LHCN-M2 (cell line): ENCODE results near the gene UNC13C. TPM values are rescaled to one million over a fixed set of nuclear protein-coding genes. Genes with fewer than 3 reads are reported as not detected.
A peak's percentile ranks its signal among the peaks of the same experiment; 100 is the strongest.
"Not testable (repeated sequence)": the region's sequence is repeated elsewhere in the genome, so short reads cannot be mapped to it uniquely, and the experiment has no call there.

Source experiments
- DNase-seq: peaks from one replicate; pipeline ENCODE4 v3.0.0-alpha.2; 2012; ENCODE audit warnings: low read depth
- polyA plus RNA-seq: library from polyadenylated mRNA; unstranded; fragments of >200 nt; gene quantifications from one replicate; pipeline ENCODE4 v1.2.1, GENCODE V29; 2012; ENCODE audit warnings: missing spikeins
- total RNA-seq: library from RNA; depleted of rRNA; stranded (reverse); fragments of >200 nt; gene quantifications from 2 replicates; pipeline ENCODE4 v1.2.3, GENCODE V29; 2014; rRNA removed

Gene UNC13C
- total RNA-seq: 0.06 and 0.11 TPM in 2 replicates
- polyA plus RNA-seq: not detected

- peak; percentile 2 for DNase-seq
These were observed at the start of gene UNC13C for GRCh38 chr15:53978253-53978906. UNC13C (plus strand) TSS chr15:53978441; CDS start chr15:54012904, 34,463 bp downstream.

GRCh38 chr15:53936137-53936536, 42.1 kb upstream of the UNC13C start:
- DNase-seq: no peak

GRCh38 chr15:53937632-53938031, 40.6 kb upstream of the UNC13C start:
- not testable (repeated sequence) for DNase-seq

GRCh38 chr15:53950572-53950971, 27.7 kb upstream of the UNC13C start:
- DNase-seq: no peak

GRCh38 chr15:53955396-53955795, 22.8 kb upstream of the UNC13C start:
- no peak for DNase-seq

- no peak for DNase-seq
These were observed 15.3 kb upstream of the UNC13C start for GRCh38 chr15:53962646-53963561.

- no peak for DNase-seq
These were observed 14.4 kb upstream of the UNC13C start for GRCh38 chr15:53963801-53964200.

- DNase-seq: no peak
These were observed 4.1 kb upstream of the UNC13C start for GRCh38 chr15:53974121-53974520.

- DNase-seq: no peak
These were observed 3.4 kb upstream of the UNC13C start for GRCh38 chr15:53974813-53975212.

- peak; percentile 30 for DNase-seq
These were observed 1.3 kb upstream of the UNC13C start for GRCh38 chr15:53976844-53977392.

GRCh38 chr15:53979051-53979788, 979 bp downstream of the UNC13C start:
- no peak for DNase-seq

GRCh38 chr15:53980021-53980420, 1.8 kb downstream of the UNC13C start:
- DNase-seq: no peak

- no peak for DNase-seq
These were observed 3.9 kb downstream of the UNC13C start for GRCh38 chr15:53982071-53982680.

- no peak for DNase-seq
These were observed 4.6 kb downstream of the UNC13C start for GRCh38 chr15:53982876-53983275.

GRCh38 chr15:53984221-53984620, 6.0 kb downstream of the UNC13C start:
- no peak for DNase-seq

GRCh38 chr15:53985562-53985961, 7.3 kb downstream of the UNC13C start:
- DNase-seq: no peak

- DNase-seq: no peak
These were observed 9.2 kb downstream of the UNC13C start for GRCh38 chr15:53987480-53987879.

GRCh38 chr15:54007256-54007655, 29.0 kb downstream of the UNC13C start:
- DNase-seq: no peak

GRCh38 chr15:54011656-54012055, 33.4 kb downstream of the UNC13C start:
- DNase-seq: no peak

GRCh38 chr15:54014067-54014655, 35.9 kb downstream of the UNC13C start:
- no peak for DNase-seq

GRCh38 chr15:54017251-54017650, 39.0 kb downstream of the UNC13C start:
- no peak for DNase-seq
